OCI-LY3 (cell line): Measurements from ENCODE around the gene INO80D.
"Not testable (repeated sequence)": the region's sequence is repeated elsewhere in the genome, so short reads cannot be mapped to it uniquely, and the experiment has no call there.

Experiments used
- H2AFZ ChIP-seq: fragments of 200-600, 300-600 bp; shearing (Covaris generic); 2 replicates; pipeline ENCODE4 v1.6.0; 2014; ENCODE audit warnings: antibody characterized with exemption, low read depth, low read length
- H3K27ac ChIP-seq: fragments of 200-600, 300-600 bp; sonication (generic); 2 replicates; pipeline ENCODE4 v1.5.1; 2014; ENCODE audit warnings: mild to moderate bottlenecking, low read length, moderate library complexity, mixed read lengths
- H3K27me3 ChIP-seq: fragments of 200-600, 300-600 bp; sonication (generic); 2 replicates; pipeline ENCODE4 v1.6.1; 2014; ENCODE audit warnings: low read depth, low read length, mixed read lengths
- H3K36me3 ChIP-seq: fragments of 200-600, 300-600 bp; sonication (generic); replicated peaks from 2 replicates; pipeline ENCODE3; 2014; ENCODE audit warnings: low read depth, low read length, mixed read lengths
- H3K4me1 ChIP-seq: fragments of 300-600, 200-600 bp; sonication (generic); 2 replicates; pipeline ENCODE4 v1.6.1; 2014; ENCODE audit warnings: low read length, mixed read lengths
- H3K4me2 ChIP-seq: fragments of 200-600, 300-600 bp; sonication (generic); 2 replicates; pipeline ENCODE4 v1.6.1; 2014; ENCODE audit warnings: low read length, mixed read lengths
- H3K4me3 ChIP-seq: fragments of 300-600, 200-600 bp; sonication (generic); 2 replicates; pipeline ENCODE4 v1.5.1; 2014; ENCODE audit warnings: antibody characterized with exemption, mild to moderate bottlenecking, low read length, moderate library complexity
- H3K79me2 ChIP-seq: fragments of 300-600, 200-600 bp; shearing (Covaris generic); 2 replicates; pipeline ENCODE4 v1.6.1; 2014; ENCODE audit warnings: mild to moderate bottlenecking, low read length, mixed read lengths
- H3K9ac ChIP-seq: fragments of 300-600, 200-600 bp; shearing (Covaris generic); 2 replicates; pipeline ENCODE4 v1.6.0; 2014; ENCODE audit warnings: mild to moderate bottlenecking, low read length, moderate library complexity
- H3K9me3 ChIP-seq: fragments of 200-600, 300-600 bp; shearing (Covaris generic); 2 replicates; pipeline ENCODE4 v1.6.1; 2014; ENCODE audit warnings: low read length, mixed read lengths; ENCODE audit not compliant: insufficient read depth
- H4K20me1 ChIP-seq: fragments of 200-600, 300-600 bp; sonication (generic); 2 replicates; pipeline ENCODE4 v1.6.1; 2016; ENCODE audit warnings: low read length, mixed read lengths; ENCODE audit not compliant: insufficient read depth
- EZH2phosphoT487 ChIP-seq: fragments of 200-600 bp; shearing (Covaris generic); IDR thresholded peaks from 2 replicates; pipeline ENCODE4 v1.6.1; 2018; ENCODE audit warnings: antibody characterized with exemption, mixed run types, low read depth
- TF ChIP-seq, protein P1 (sequence below): fragments of 200-600, 300-600 bp; sonication (generic); IDR thresholded peaks from 2 replicates; pipeline ENCODE4 v1.5.1; 2014; ENCODE audit warnings: antibody characterized with exemption, low read length, low read depth

The INO80D gene

DNA sequence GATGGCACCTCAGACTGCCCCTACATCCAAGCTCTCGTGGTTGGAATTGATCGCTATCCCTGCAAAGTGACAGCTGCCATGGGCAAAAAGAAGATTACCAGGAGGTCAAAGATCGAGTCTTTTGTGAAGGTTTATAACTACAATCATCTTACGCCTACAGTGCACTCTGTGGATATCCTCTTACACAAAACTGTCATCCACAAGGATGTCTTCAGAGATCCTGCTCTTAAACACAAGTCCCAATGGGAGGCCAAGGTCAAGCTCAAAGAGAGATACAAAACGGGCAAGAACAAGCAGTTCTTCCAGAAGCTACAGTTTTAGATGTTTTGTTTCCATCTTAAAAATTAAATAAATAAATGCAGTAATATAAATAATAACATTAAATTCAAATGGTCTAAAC, 45.4 kb downstream of the INO80D start:
- no peaks in the 10 kb centered on the region for H3K27me3 ChIP-seq
- peaks cover 24% of the 10 kb centered on the region; the same call in 1 of the 2 replicates for H4K20me1 ChIP-seq
- peaks cover 23% of the 10 kb centered on the region for H3K79me2 ChIP-seq
- H3K4me3 ChIP-seq, result no peak overlapping the region
- H3K36me3 ChIP-seq, result peaks cover 23% of the 10 kb centered on the region
- H3K9ac ChIP-seq, result no peak overlapping the region
- no peak overlapping the region for H3K4me2 ChIP-seq
- no peaks in the 10 kb centered on the region for H3K9me3 ChIP-seq
- no peak overlapping the region for H3K27ac ChIP-seq
- no peaks in the 10 kb centered on the region for H3K4me1 ChIP-seq
- H2AFZ ChIP-seq, result no peak overlapping the region
- TF ChIP-seq, protein P1, sequence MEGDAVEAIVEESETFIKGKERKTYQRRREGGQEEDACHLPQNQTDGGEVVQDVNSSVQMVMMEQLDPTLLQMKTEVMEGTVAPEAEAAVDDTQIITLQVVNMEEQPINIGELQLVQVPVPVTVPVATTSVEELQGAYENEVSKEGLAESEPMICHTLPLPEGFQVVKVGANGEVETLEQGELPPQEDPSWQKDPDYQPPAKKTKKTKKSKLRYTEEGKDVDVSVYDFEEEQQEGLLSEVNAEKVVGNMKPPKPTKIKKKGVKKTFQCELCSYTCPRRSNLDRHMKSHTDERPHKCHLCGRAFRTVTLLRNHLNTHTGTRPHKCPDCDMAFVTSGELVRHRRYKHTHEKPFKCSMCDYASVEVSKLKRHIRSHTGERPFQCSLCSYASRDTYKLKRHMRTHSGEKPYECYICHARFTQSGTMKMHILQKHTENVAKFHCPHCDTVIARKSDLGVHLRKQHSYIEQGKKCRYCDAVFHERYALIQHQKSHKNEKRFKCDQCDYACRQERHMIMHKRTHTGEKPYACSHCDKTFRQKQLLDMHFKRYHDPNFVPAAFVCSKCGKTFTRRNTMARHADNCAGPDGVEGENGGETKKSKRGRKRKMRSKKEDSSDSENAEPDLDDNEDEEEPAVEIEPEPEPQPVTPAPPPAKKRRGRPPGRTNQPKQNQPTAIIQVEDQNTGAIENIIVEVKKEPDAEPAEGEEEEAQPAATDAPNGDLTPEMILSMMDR, result no peak
- TF ChIP-seq EZH2phosphoT487, result no peak

DNA sequence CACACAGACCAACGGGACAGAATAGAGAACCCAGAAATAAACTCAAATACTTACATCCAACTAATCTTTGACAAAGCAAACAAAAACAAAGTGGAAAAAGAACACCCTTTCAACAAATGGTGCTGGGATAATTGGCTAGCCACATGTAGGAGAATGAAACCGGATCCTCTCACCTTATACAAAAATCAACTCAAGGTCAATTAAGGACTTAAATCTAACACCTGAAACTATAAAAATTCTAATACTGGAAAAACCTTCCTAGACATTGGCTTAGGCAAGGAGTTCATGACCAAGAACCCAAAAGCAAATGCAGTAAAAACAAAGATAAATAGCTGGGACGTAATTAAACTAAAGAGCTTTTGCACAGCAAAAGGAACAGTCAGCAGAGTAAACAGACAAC, 50.6 kb downstream of the INO80D start:
- Histone ChIP-seq H3K4me1 (peaks cover 15% of the 10 kb centered on the region), H4K20me1 (peaks cover 40% of the 10 kb centered on the region), H3K79me2 (peaks cover 41% of the 10 kb centered on the region), H3K36me3 (peaks cover 15% of the 10 kb centered on the region)
- not testable (repeated sequence) for H3K27me3 ChIP-seq, H3K4me2 ChIP-seq, H3K27ac ChIP-seq, H2AFZ ChIP-seq, H3K9me3 ChIP-seq, H3K4me3 ChIP-seq, H3K9ac ChIP-seq

DNA sequence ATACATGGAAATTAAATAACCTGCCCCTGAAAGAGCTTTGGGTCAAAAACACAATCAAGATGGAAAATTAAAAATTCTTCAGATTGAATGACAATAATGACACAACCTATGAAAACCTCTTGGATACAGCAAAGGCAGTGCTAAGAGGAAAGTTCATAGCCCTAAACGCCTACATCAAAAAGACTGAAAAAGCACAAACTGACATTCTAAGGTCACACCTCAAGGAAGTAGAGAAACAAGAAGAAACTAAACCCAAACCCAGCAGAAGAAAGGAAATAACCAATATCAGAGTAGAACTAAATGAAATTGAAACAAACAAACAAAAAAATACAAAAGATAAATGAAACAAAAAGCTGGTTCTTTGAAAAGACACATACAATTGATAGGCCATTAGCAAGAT, 52.5 kb downstream of the INO80D start:
- Histone ChIP-seq H3K4me1 (peaks cover 16% of the 10 kb centered on the region), H4K20me1 (peaks cover 49% of the 10 kb centered on the region), H3K79me2 (peaks cover 46% of the 10 kb centered on the region), H3K36me3 (peaks cover 18% of the 10 kb centered on the region)
- H3K27ac ChIP-seq, H3K9me3 ChIP-seq, H3K4me3 ChIP-seq, H3K9ac ChIP-seq, H3K27me3 ChIP-seq, H3K4me2 ChIP-seq, H2AFZ ChIP-seq: not testable (repeated sequence)

DNA sequence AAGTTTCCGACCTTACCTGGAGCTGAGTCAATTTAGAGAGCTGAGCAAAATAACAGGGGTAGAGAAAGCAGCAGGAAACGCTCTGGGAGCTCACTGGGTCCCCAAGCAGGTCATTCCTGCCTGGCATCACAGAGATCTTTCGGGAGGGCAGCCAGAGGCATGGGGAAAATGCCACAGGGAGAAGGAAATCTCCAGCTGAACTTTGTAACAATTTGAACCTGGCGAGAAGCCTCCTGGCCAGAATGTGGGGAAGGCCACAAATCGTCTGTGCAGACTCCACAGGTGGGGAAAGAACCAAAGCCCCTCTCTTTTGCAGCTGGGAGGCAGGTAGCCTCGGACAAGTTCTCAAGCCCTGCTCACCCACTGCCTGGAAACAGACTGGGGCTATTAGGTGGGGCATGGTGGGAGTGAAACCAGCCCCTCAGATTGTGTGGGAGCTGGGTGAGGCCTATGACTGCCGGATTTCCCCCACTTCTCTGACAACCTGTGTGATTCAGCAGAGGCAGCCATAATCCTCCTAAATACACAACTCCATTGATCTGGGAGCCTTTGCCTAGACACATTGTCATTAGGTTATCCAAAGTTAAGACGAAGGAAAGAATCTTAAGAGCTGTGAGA, 53.9 kb downstream of the INO80D start:
- H3K27ac ChIP-seq, result no peak overlapping the region
- H3K9ac ChIP-seq, result no peak overlapping the region
- TF ChIP-seq EZH2phosphoT487, result no peak
- no peak overlapping the region for H2AFZ ChIP-seq
- peaks cover 16% of the 10 kb centered on the region for H3K4me1 ChIP-seq
- no peak overlapping the region for H3K4me3 ChIP-seq
- H3K36me3 ChIP-seq, result peaks cover 24% of the 10 kb centered on the region
- H4K20me1 ChIP-seq, result peaks cover 37% of the 10 kb centered on the region
- no peak overlapping the region for H3K4me2 ChIP-seq
- no peaks in the 10 kb centered on the region for H3K9me3 ChIP-seq
- peaks cover 42% of the 10 kb centered on the region for H3K79me2 ChIP-seq
- no peaks in the 10 kb centered on the region for H3K27me3 ChIP-seq

DNA sequence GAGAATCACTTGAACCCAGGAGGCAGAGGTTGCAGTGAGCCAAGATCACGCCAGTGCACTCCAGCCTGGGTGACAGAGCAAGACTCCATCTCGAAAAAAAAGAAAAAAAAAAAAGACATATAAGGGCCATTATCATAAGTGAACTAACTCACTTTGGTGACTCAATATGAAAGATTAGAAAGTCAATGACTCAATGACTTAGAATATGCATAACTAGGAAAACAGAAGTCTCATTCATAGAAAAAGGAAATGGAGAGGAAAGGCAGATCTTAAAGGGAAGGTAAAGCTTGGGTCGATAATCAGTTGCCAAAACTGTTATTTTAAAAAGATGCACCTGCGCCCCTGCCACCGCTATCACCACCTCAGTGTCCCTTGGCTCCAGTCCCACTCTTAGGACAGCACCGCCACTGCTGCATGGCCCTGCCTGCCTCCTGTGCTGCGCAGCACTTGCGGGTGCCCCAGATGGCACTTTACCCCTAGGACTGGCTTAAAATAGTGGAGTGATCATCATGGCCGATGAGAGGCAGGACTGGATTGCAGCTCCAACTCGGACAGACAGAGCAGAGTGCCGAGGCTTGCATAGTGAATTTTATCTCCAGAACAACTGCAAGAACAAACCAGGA, 54.7 kb downstream of the INO80D start:
- no peak overlapping the region for H3K27ac ChIP-seq
- peak overlapping the region; percentile 52 for H3K4me2 ChIP-seq
- peaks cover 35% of the 10 kb centered on the region for H3K79me2 ChIP-seq

More for the DNA sequence above, 54.7 kb downstream of the INO80D start:
- Histone ChIP-seq H3K27me3 (no peaks in the 10 kb centered on the region), H2AFZ (no peak overlapping the region), H3K36me3 (peaks cover 21% of the 10 kb centered on the region), H3K4me1 (peaks cover 16% of the 10 kb centered on the region), H3K4me3 (peak overlapping the region; percentile 12; the same call in 1 of the 2 replicates), H3K9me3 (no peaks in the 10 kb centered on the region), H4K20me1 (peaks cover 32% of the 10 kb centered on the region), H3K9ac (no peak overlapping the region)
- TF ChIP-seq EZH2phosphoT487, result no peak
- TF ChIP-seq, protein P1, result no peak
